MM.1S (cell line): Measurements from ENCODE around the gene MX1.

Experiments
- CTCF ChIP-seq: fragments of 300-600 bp; sonication (generic); IDR thresholded peaks from 2 replicates; pipeline ENCODE4 v1.5.1; 2016; ENCODE audit warnings: antibody characterized with exemption, low read length, mixed read lengths
- EZH2 ChIP-seq: fragments of 300-600 bp; sonication (generic); optimal IDR thresholded peaks from 2 replicates; pipeline ENCODE3; 2017; ENCODE audit warnings: low read depth, mild to moderate bottlenecking, antibody characterized with exemption, low read length, mixed read lengths
- EZH2phosphoT487 ChIP-seq: fragments of 300-600 bp; sonication (generic); IDR thresholded peaks from 2 replicates; pipeline ENCODE4 v1.6.1; 2018; ENCODE audit warnings: antibody characterized with exemption, low read length

GRCh38 chr21:41425588-41425953, 468 bp upstream of the MX1 start:
- no peak for TF ChIP-seq CTCF
- no peak for TF ChIP-seq EZH2
- TF ChIP-seq EZH2phosphoT487: no peak
